DOHH2 (cell line): ENCODE data around the gene PHF21A.

Experiments used
- H3F3A ChIP-seq: fragments of 200-600 bp; sonication (generic), shearing (Covaris generic); 2 replicates; pipeline ENCODE4 v1.6.0; 2016; ENCODE audit warnings: antibody characterized with exemption, mild to moderate bottlenecking; ENCODE audit not compliant: control insufficient read depth, insufficient read depth
- H3K27ac ChIP-seq: fragments of 200-600 bp; sonication (generic); 2 replicates; pipeline ENCODE4 v1.5.1; 2014; ENCODE audit warnings: low read depth, mild to moderate bottlenecking, low read length, moderate library complexity
- H3K27me3 ChIP-seq: fragments of 200-600 bp; sonication (generic); 2 replicates; pipeline ENCODE4 v1.6.1; 2014; ENCODE audit warnings: mild to moderate bottlenecking, low read length, mixed read lengths; ENCODE audit not compliant: control insufficient read depth
- H3K36me3 ChIP-seq: fragments of 200-600 bp; sonication (generic); 2 replicates; pipeline ENCODE4 v1.6.1; 2014; ENCODE audit warnings: mild to moderate bottlenecking, low read length, moderate library complexity, mixed read lengths; ENCODE audit not compliant: control insufficient read depth
- H3K4me1 ChIP-seq: fragments of 200-600 bp; sonication (generic); 2 replicates; pipeline ENCODE4 v1.6.1; 2014; ENCODE audit warnings: mild to moderate bottlenecking, low read length, mixed read lengths; ENCODE audit not compliant: control insufficient read depth
- H3K4me2 ChIP-seq: fragments of 200-600 bp; sonication (generic); 2 replicates; pipeline ENCODE4 v1.6.0; 2014; ENCODE audit warnings: mild to moderate bottlenecking, low read length, moderate library complexity
- H3K4me3 ChIP-seq: fragments of 200-600 bp; sonication (generic); 2 replicates; pipeline ENCODE4 v1.5.1; 2014; ENCODE audit warnings: mild to moderate bottlenecking, low read length, mixed read lengths
- H3K79me2 ChIP-seq: fragments of 200-600 bp; sonication (generic); 2 replicates; pipeline ENCODE4 v1.6.1; 2014; ENCODE audit warnings: mild to moderate bottlenecking, low read length, mixed read lengths; ENCODE audit not compliant: control insufficient read depth
- H3K9me2 ChIP-seq: fragments of 200-600 bp; sonication (generic); replicated peaks from 2 replicates; pipeline ENCODE4 v1.6.1; 2014; ENCODE audit warnings: mild to moderate bottlenecking, low read length, mixed read lengths; ENCODE audit not compliant: control insufficient read depth
- H3K9me3 ChIP-seq: fragments of 200-600 bp; sonication (generic); 2 replicates; pipeline ENCODE4 v1.6.1; 2014; ENCODE audit warnings: antibody characterized with exemption, low read length, mixed read lengths; ENCODE audit not compliant: control insufficient read depth, insufficient read depth
- H4K20me1 ChIP-seq: fragments of 200-600 bp; sonication (generic); 2 replicates; pipeline ENCODE4 v1.6.0; 2014; ENCODE audit warnings: low read depth, mild to moderate bottlenecking, antibody characterized with exemption, low read length, moderate library complexity; ENCODE audit not compliant: control insufficient read depth, insufficient read depth
- EZH2phosphoT487 ChIP-seq: fragments of 200-600 bp; sonication (generic); IDR thresholded peaks from 2 replicates; pipeline ENCODE4 v1.6.1; 2017; ENCODE audit warnings: borderline replicate concordance, mild to moderate bottlenecking, antibody characterized with exemption, low read length, moderate library complexity, mixed read lengths
- TF ChIP-seq, protein P1 (sequence below): fragments of 200-600 bp; sonication (generic); IDR thresholded peaks from one replicate; pipeline ENCODE4 v1.5.1; 2014; ENCODE audit warnings: antibody characterized with exemption, mild to moderate bottlenecking, low read depth, low read length; ENCODE audit not compliant: poor library complexity, severe bottlenecking

Gene PHF21A

DNA sequence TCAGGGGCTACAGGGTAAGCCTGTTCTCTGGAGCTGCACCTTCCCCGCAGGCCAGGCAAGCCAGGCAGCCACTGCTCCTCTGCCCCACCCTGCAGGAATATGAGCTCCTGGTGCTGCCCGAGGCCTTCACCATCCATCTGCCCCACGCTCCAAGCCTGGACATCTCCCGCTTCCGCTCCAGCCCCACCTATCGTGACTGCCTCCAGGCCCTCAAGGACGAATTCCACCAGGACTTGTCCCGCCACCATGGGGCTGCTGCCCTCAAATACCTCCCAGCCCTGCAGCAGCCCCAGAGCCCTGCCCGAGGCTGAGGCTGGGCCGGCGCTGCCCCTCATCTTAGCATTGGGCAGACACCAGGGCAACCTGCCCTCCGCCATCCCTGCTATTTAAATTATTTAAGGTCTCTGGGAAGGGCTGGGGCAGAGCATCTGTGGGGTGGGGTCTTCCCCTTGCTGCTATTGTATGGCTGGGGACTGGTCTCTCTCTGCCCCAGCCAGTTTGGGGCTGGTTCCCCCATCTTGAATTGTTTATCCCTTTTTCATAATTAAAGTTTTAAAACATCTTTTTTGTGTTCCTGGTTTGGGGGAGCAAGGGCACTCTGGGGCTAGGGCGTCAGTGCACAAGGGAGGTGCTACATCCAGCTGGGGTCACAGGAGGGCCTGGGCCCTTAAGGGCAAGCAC is 192.6 kb downstream of the PHF21A start:
- Histone ChIP-seq H3K27ac (peak overlapping the region; percentile 98), H3K27me3 (no peaks in the 10 kb centered on the region), H3K79me2 (peaks cover 74% of the 10 kb centered on the region), H3K4me2 (peak overlapping the region; percentile 75), H3F3A (peaks cover 36% of the 10 kb centered on the region), H3K36me3 (peaks cover 67% of the 10 kb centered on the region), H4K20me1 (no peaks in the 10 kb centered on the region), H3K9me2 (no peaks in the 10 kb centered on the region), H3K9me3 (no peaks in the 10 kb centered on the region), H3K4me3 (peak overlapping the region; percentile 78), H3K4me1 (peaks cover 85% of the 10 kb centered on the region)
- no peak for TF ChIP-seq EZH2phosphoT487
- TF ChIP-seq, protein P1, sequence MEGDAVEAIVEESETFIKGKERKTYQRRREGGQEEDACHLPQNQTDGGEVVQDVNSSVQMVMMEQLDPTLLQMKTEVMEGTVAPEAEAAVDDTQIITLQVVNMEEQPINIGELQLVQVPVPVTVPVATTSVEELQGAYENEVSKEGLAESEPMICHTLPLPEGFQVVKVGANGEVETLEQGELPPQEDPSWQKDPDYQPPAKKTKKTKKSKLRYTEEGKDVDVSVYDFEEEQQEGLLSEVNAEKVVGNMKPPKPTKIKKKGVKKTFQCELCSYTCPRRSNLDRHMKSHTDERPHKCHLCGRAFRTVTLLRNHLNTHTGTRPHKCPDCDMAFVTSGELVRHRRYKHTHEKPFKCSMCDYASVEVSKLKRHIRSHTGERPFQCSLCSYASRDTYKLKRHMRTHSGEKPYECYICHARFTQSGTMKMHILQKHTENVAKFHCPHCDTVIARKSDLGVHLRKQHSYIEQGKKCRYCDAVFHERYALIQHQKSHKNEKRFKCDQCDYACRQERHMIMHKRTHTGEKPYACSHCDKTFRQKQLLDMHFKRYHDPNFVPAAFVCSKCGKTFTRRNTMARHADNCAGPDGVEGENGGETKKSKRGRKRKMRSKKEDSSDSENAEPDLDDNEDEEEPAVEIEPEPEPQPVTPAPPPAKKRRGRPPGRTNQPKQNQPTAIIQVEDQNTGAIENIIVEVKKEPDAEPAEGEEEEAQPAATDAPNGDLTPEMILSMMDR, result no peak

DNA sequence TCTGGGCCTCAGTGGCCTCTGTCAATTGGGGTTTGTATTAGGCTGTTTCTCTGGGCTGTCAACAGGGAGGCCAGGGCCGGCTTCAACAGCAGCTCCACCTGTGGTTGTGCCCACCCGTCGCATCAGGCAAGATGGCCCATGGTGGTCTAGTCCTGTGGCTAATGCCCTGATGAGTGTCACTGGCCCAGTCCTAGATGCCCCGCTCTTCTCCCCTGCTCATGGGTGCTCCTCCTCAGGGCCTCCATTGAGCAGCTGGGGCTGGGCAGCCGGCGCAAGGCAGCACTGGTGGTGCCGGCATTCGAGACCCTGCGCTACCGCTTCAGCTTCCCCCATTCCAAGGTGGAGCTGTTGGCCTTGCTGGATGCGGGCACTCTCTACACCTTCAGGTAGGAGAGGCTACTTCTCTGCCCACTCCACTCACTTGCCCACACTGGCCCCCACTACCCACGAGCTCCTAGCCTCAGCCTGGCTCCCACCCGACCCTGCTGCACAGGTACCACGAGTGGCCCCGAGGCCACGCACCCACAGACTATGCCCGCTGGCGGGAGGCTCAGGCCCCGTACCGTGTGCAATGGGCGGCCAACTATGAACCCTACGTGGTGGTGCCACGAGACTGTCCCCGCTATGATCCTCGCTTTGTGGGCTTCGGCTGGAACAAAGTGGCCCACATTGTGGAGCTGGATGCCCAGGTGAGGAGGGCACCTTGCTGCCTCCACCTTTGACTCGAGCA is 193.4 kb downstream of the PHF21A start:
- peaks cover 61% of the 10 kb centered on the region for H3K36me3 ChIP-seq
- TF ChIP-seq EZH2phosphoT487, result no peak
- TF ChIP-seq, protein P1, result no peak
- peaks cover 84% of the 10 kb centered on the region for H3K4me1 ChIP-seq
- peak overlapping the region; percentile 75 for H3K4me2 ChIP-seq
- peaks cover 72% of the 10 kb centered on the region for H3K79me2 ChIP-seq
- no peaks in the 10 kb centered on the region for H4K20me1 ChIP-seq
- no peak overlapping the region for H3K4me3 ChIP-seq
- no peaks in the 10 kb centered on the region for H3K9me2 ChIP-seq
- H3K9me3 ChIP-seq, result no peaks in the 10 kb centered on the region
- H3K27me3 ChIP-seq, result peaks cover 5% of the 10 kb centered on the region
- peak overlapping the region; percentile 98 for H3K27ac ChIP-seq
- H3F3A ChIP-seq, result peaks cover 32% of the 10 kb centered on the region

DNA sequence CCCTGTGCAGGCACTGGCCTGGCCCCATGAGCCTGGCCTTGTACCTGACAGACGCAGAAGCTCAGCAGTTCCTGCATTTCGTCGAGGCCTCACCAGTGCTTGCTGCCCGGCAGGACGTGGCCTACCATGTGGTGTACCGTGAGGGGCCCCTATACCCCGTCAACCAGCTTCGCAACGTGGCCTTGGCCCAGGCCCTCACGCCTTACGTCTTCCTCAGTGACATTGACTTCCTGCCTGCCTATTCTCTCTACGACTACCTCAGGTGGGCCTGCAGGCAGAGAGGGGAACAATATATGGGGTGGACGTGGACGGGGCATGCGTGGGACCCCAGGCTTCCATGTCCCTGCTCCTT is 193.9 kb downstream of the PHF21A start:
- Histone ChIP-seq H3K79me2 (peaks cover 67% of the 10 kb centered on the region), H3K4me2 (peak overlapping the region; percentile 16; the same call in 1 of the 2 replicates), H3K9me3 (no peaks in the 10 kb centered on the region), H3K27ac (peak overlapping the region; percentile 13; the same call in 1 of the 2 replicates), H3K4me1 (peaks cover 86% of the 10 kb centered on the region), H3K36me3 (peaks cover 57% of the 10 kb centered on the region), H4K20me1 (no peaks in the 10 kb centered on the region), H3F3A (peaks cover 26% of the 10 kb centered on the region), H3K4me3 (no peak overlapping the region), H3K27me3 (peaks cover 6% of the 10 kb centered on the region), H3K9me2 (no peaks in the 10 kb centered on the region)
- TF ChIP-seq EZH2phosphoT487, result no peak
- TF ChIP-seq, protein P1, result no peak
